ENCODE data around the gene TTN.

The TTN gene

DNA sequence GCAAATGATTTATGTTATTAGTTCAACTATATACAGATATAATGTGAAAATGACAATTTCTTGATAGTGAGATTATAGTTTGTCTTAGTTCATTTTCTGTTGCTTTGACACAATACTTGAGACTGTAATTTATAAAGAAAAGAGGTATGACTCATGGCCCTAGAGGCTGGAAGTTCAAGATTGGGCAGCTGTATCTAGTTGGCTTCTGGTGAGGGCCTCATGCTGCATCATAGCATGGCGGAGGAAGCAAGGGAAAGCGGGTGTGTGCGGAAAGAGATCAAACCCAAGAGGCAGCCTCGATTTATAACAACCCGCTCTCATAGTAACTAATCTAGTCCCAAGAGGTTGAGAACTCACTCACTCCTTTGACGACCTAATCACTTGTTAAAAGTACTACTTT lies 315.6 kb downstream of the TTN start:
- DNase-seq (ENCODE audit: low spot score), result no peak

DNA sequence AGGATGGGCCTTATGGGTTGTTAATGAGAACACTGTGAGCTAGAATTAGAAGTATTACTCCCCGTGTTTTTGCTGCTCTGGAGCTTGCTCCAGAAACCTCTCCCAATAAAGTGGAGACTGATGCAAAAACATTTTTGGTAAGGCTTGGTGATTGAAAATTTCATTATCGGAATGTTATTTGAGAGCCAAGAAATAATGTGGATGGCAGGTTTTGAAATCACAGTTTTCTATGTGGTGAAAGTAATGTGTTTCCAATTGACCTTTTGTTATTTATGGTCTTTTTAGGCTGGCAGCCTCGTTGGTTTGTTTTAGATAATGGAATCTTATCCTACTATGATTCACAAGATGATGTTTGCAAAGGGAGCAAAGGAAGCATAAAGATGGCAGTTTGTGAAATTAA lies 321.9 kb downstream of the TTN start:
- DNase-seq (ENCODE audit: low spot score), result no peak

DNA sequence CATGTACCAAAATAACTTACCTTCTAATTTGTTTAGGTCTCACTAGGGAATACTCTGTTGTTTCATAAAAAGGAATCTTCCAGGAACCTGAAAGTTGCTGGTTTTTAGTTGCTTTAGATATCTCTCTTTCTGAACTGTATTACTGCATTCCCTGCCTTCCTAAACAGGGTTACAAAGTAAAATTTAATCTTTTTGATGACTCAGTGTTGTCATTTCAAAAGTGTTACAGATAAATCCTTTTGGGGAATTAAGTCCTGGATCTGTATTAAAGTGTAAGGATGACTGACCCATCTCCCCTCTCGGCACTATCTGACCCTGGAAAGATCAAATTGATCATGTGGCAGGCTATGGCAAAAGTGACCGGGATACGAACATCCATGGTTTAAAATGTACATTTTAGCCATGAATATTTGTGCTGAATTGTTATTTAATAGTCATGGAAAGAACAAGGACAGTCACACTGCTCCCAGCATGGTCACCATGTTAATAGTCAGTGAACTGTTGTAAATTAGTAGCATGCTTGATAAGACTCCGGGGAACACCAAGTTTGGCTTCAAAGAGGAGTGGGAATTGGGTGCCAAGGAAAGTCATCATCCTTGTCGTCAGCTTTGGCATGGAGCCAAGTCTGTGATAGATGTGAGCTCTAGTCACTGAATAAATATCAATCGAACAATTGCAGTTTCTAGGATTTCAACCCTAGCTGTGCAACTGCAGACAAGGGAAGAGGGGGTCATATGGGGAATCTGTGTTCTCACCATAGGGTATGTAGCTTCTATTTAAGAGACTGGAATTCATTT lies 322.8 kb downstream of the TTN start:
- DNase-seq (ENCODE audit: low spot score), result no peak

DNA sequence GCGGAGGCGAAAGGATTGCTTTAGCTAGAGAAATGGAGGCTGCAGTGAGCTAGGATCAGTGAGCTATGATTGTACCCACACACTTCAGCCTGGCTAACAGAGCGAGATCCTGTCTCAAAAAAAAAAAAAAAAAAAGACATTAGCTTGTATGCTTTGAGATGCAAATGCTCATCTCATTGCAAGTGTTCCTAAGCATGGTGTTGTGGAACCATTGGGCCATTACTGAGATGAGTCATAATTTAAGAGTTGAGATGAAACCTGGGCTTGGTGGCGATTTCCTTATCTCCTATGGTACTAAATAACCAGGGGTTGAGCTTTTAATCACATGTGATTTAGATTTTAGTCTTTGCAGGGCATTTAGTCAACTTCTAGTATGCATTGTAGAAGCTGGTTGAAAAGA lies 324.8 kb downstream of the TTN start:
- DNase-seq (ENCODE audit: low spot score), result peak; percentile 17

DNA sequence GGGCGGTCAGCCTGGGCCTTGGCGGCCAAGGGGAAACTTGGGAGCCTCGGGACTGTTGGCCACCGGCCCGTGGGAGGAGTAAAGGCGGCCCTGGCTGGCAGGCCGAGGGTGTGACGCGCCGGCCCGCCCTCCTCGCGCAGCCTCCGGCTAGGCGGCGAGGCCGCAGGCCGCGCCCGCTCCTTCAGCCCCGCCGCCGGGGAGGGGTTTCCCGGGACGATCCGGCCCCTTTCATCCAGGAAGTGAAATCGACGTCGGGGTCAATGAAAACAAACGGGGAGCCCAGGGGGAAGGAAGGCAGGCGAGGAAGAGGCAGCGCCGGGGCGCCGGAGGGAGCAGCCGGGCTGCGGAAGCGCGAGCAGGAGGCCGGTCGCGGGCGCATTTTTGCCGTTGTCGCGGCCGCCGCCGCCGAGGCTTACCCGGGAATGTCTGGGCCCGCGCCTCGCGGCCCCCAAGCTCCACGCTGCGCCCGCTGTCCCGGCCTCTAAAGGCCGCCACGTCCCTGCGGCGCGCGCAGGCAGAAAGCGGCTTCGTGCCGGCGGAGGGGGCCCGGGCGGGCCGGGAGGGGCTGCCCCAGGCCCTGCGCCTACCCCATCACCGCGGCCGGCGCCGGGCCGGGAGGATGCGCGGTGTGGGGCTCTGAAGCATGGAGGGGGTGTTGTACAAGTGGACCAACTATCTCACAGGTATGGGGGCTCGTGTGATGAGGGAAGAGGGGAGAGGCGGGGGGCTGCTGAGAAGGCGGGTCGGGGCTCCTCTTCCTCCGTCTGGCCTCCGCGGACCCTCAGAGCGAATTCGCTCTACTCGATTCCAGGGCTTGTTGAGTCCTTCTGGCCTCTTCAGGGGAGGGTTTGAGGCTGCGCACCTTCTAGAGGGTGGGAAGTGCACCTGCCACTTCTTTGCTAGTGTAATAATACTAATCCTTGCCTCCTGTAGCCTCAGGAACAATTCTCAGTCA lies 326.7 kb downstream of the TTN start, which contains the start of gene PLEKHA3:
Gene PLEKHA3, plus strand, starts transcription at position 231 of the 955 bp plus-strand sequence. Its CDS starts 413 bp downstream, at position 644.
- peak; percentile 90 for DNase-seq (ENCODE audit: low spot score)

DNA sequence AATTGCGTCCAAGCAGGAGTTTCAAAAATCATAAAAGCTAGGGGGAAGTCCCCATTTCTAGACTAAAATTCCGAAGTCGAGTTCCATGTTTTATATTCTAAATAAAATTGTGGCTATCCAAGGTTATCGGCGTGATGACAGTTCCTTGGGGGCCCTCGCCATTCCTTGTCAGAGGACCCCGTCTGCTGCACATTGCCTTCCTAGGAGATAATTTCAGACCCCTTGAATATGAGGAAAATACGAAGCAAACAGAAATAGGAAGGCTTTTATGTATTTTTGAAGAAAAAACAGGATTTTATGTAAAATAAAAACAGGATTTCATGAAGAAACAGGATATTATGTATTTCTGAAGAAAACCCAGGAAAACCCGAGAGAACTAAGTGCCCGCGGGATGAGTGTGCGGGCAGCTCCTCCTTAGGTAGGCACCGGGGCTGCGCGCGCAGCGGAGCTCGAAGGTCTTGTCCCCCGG lies 327.4 kb downstream of the TTN start:
- no peak for DNase-seq (ENCODE audit: low spot score)

DNA sequence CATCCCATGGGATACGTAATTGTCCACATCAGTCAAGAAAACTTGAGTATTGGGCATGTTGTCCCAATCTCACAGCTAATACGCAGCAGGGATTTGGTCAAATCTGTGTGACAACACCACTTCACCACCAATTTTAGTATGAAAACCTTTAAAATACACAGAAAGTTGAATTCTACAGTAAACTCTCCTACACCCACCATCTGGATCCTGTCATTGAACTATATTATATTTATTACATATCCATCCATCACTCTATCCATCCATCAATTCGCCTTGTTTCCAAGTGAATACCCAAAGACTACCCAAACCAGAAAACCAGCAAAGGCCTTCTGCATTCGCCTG lies 328.0 kb downstream of the TTN start:
- DNase-seq (ENCODE audit: low spot score), result no peak

DNA sequence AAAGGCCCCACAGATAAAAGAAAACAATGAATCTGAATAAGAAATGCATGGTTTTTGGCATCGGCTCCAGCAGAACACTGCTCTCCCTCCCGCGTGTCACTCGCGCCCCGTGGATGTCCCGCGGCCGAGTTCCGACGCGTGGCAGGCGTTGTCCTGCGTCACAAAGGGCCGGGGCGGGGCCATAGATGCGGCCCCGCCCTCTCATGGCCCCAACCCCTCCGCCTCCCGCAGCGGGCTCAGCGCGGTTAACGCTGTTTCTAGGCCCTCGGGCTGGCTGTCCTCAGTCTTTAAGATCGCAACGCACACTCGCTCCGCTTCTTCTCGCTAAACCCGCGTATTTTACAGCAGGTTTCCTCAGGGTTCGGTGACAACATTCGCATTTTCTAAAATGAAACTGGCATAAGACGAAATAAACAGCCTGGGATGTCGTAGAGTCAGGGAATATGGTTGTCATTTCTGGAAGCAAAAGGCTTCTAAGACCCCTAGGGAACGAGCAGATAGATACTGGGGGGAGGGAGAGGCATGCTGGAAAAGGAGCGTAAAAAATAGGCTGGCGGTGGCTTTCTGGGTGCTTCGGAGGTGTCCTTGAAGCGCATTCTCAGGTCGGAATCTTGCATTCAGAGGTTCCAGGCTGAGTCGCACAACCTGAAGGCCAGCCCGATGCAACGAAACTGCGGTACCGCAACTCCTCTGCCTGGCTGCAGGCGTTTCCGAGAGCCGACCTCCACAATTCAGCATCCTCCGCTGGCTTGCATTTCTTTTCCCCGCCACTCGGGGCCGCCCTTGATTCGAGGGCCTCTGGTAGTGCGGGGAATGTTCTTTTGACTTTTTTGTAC lies 328.6 kb downstream of the TTN start, which contains the start of gene FKBP7:
Gene FKBP7, minus strand, starts transcription at position 162 of the 836 bp plus-strand sequence. Its CDS starts 101 bp downstream, at position 61.
- DNase-seq (ENCODE audit: low spot score), result peak; percentile 88

DNA sequence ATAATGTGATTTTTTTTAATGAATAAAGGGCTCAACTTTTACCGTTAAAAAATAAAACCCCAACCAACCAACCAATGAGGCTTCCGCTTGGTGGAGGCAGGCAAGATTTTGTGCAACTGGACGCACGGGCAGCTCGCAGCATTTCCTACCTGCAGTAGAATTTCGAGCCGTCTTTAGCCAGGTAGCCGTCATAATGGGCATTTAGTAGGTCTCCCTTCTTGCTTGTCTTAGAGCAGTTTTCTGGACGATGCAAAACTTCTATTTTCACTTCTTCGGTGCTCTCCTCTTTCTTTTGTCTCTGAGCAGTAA lies 329.1 kb downstream of the TTN start:
- peak; percentile 42 for DNase-seq (ENCODE audit: low spot score)

DNA sequence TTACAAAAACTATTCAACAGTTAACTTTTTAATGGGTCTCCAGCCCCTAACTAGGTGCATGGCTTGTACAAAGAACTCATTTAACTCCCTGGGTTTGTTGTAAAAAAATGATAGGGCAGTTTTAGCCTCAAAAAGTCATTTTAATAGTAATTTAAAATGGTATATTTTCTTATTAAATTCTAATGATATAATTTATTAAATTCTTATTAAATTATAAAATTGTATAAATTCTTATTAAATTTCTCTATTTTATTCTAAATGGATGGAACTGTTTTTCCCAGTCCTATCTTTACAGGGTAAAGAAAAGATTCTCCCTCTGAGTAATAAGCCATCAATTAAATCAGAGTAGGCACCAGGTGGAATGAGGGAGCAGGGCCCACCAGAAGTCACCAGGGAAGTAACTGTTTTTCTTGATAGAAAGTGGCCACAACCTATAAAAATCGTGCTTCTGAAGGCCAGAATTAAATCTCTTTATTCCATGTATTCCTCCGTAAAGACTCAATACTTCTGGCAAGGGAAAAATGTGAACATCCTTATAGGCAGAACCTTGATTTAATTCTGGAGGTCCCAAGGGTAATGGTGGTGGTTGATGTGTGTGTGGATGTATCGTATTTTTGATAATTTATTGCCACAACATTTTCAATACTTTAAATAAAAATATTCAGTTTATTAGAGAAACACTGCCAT lies 329.6 kb downstream of the TTN start:
- no peak for DNase-seq (ENCODE audit: low spot score)

DNA sequence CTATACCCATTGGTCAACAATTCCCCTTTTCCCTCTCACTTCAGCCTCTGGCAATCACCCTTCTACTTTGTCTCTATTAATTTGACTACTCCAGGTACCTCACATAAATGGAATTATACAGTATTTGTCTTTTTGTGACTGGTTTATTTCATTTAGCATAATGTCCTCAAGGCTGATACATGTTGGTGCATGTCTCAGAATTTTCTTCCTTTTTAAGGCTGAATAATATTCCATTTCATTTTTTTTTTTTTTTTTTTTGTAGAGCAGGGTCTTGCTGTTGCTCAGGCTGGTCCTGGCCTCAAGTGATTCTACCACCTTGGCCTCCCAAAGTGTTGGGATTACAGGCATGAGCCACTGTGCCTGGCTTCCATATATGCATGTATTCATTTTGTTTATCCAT lies 330.7 kb downstream of the TTN start:
- no peak for DNase-seq (ENCODE audit: low spot score)

Measured in SW480 (cell line).